ENCODE data around the gene CHID1. TPM values are rescaled to one million over a fixed set of nuclear protein-coding genes. Genes with fewer than 3 reads are reported as not detected.

The CHID1 gene
- total RNA-seq, 4 donors from 2014 or later = 75.0 to 144 (median 93.8) TPM

DNA sequence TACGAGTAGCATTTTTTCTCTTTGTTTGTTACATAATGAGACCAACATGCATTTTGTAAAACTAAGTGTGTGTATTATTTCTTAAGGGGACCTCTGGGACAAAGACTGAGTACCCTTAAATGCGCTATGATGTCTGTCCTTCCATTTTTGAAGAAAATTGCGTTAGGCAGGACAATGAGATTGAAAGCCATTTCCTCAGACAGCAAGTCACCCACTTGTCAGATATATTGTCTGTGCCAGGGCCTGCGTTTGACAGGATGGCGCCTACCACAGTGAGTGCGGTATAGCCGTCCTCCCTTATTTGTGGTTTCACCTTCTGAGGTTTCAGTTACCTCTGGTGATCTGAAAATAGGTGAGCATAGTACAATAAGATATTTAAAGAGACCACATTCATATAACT is 17.3 kb upstream of the CHID1 start:
- intact Hi-C loops (cut with DNase I) = loop anchor here (10.0 kb wide), 1 partner anchor 57 kb away; no protein-coding TSS in a partner anchor
- Histone ChIP-seq H3K9me3 (no peaks in the 10 kb centered on the region), H3K4me3 (replicated peaks in 1 of 3) (no peak overlapping the region), H3K36me3 (no peaks in the 10 kb centered on the region), H3K4me1 (peaks cover 8 to 37% of the 10 kb centered on the region in 2 donors), H3K27me3 (no peaks in the 10 kb centered on the region), H3K27ac (no peak overlapping the region)
- DNase-seq = no peak
- 74 to 85% methylated on average over 7 of the region's 7 CpGs for WGBS, 2 donors
- TF ChIP-seq, protein P1, sequence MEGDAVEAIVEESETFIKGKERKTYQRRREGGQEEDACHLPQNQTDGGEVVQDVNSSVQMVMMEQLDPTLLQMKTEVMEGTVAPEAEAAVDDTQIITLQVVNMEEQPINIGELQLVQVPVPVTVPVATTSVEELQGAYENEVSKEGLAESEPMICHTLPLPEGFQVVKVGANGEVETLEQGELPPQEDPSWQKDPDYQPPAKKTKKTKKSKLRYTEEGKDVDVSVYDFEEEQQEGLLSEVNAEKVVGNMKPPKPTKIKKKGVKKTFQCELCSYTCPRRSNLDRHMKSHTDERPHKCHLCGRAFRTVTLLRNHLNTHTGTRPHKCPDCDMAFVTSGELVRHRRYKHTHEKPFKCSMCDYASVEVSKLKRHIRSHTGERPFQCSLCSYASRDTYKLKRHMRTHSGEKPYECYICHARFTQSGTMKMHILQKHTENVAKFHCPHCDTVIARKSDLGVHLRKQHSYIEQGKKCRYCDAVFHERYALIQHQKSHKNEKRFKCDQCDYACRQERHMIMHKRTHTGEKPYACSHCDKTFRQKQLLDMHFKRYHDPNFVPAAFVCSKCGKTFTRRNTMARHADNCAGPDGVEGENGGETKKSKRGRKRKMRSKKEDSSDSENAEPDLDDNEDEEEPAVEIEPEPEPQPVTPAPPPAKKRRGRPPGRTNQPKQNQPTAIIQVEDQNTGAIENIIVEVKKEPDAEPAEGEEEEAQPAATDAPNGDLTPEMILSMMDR (IDR thresholded peaks at IDR 0.05) = no peak
- no peak for TF ChIP-seq POLR2A (IDR thresholded peaks at IDR 0.05)

DNA sequence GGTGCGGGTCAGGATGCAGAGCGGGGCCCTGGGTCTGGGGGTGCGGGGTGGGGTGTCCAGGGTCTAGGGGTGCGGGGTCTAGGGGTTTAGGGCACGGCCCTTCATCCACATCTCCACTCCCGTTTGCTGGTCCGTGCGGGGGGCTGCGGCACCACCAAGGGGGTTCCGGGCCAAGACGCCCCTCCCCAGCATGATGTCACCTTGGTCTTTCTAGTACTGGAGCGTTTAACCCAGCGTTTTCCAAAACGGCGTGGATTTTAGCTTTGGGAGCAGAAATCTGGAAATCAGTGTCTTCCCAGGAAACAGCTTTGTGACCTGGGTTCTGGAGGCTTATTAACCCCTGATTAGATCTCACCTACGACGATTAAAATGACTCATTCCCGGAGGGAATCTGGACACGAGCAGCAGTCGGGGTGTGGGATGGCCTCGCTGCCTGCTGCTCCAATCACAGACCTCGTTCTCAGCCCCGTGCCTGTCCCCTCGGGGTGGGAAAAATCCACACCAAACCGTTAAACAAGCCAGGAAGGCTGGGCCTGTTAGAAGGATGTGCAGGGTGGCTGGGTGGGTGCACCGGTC is 15.8 kb upstream of the CHID1 start:
- 2 to 3% methylated on average over 8 to 23 of the region's 26 CpGs for WGBS, 2 donors
- H3K4me1 ChIP-seq = peaks cover 8 to 23% of the 10 kb centered on the region in 2 donors
- H3K4me3 ChIP-seq (replicated peaks in 1 of 3) = peak overlapping the region; percentile 34 to 84 (median 48)
- TF ChIP-seq POLR2A (IDR thresholded peaks at IDR 0.05) = no peak
- TF ChIP-seq, protein P1 (IDR thresholded peaks at IDR 0.05) = no peak
- no peaks in the 10 kb centered on the region for H3K27me3 ChIP-seq
- peak overlapping the region; percentile 72 to 89 (median 84) for H3K27ac ChIP-seq
- H3K36me3 ChIP-seq = no peaks in the 10 kb centered on the region
- H3K9me3 ChIP-seq = no peaks in the 10 kb centered on the region
- intact Hi-C loops (cut with DNase I) = loop anchor here (10.0 kb wide), 1 partner anchor 58 kb away; no protein-coding TSS in a partner anchor
- peak; percentile 30 to 37 for DNase-seq

DNA sequence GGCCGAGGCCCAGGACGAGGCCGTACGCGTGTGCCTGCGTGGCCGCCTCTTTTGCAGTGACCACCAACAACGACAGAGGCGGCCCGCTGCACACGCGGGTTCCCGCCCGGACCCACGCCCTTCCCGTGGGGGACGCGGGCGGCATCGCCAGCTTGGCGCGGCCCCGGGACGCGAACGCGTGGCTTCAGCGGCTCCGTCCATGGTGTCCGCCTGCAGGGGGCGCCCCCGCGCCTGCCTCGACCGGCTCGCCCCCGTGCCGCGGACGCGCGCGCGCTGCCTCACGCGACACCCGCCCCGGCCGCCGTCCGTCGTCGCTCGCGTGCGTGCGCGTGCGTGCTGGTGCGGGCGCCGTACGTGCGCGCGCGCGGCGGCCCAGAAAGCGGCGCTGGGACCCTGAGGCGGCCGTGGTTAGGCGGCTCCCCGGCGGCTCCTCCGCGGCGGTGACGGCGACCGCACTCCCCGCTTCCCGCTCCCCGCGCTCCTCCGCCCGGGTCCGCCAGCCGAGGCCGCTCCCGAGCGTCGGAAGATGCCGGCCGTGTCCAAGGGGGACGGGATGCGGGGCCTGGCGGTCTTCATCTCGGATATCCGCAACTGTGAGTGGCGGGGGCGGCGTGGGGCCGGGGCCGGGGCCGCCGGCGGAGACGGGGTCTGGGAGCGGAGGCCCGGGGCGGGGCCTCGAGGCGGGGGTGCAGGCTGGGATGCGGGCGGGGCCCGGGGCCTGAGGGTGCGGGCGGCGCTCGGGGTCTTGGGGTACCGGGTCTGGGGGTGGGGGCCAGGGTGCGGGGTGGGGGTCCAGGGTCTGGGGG is 15.1 kb upstream of the CHID1 start, which contains the start of gene AP2A2:
Gene AP2A2, plus strand, starts transcription at position 375 of the 806 bp plus-strand sequence. Its CDS starts 152 bp downstream, at position 527.
- Histone ChIP-seq H3K27ac (peak within 1 kb of the TSS; percentile 72 to 90 (median 89)), H3K36me3 (no peaks in the 10 kb centered on the region), H3K27me3 (no peaks in the 10 kb centered on the region), H3K4me3 (replicated peaks in 1 of 3) (peak within 1 kb of the TSS; percentile 48 to 84 (median 83)), H3K9me3 (no peaks in the 10 kb centered on the region), H3K4me1 (peaks cover 8 to 16% of the 10 kb centered on the region in 2 donors)
- TF ChIP-seq POLR2A (IDR thresholded peaks at IDR 0.05) = peak in 1 of 2 donors; percentile 78
- TF ChIP-seq, protein P1 (IDR thresholded peaks at IDR 0.05) = peak; percentile 24 to 98 (median 71)
- intact Hi-C loops (cut with DNase I) = loop anchor here (10.0 kb wide), 1 partner anchor 59 kb away; no protein-coding TSS in a partner anchor
- peak; percentile 88 for DNase-seq
- 18% methylated on average over 20 of the region's 124 CpGs; no CpG with 5 or more reads in 1 of the 2 donors for WGBS, 2 donors

DNA sequence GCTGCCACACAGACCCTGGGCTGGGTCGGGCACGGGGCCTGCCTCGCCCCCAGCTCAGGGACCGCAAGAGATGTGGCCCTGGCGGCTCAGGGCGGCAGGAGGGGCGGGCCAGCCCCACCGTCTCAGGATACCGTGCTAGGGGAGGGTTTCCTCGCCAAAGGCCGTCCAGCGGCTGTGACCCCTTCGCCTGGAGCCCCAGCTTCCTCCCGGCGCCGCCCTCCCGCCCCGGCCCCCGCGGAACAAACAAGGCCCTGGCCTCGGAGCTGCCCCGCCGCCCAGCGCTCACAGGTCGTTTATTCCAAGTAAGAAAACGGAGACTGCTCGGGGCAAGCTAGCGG is 14.5 kb upstream of the CHID1 start:
- no peaks in the 10 kb centered on the region for H3K9me3 ChIP-seq
- peak overlapping the region in 1 of 3 donors; percentile 84 for H3K4me3 ChIP-seq (replicated peaks in 1 of 3)
- no peaks in the 10 kb centered on the region for H3K27me3 ChIP-seq
- DNase-seq = peak; percentile 25 to 28
- H3K4me1 ChIP-seq = peaks cover 8 to 14% of the 10 kb centered on the region in 2 donors
- peak overlapping the region; percentile 53 to 90 (median 73) for H3K27ac ChIP-seq
- WGBS, 2 donors = 66 to 67% methylated on average over 19 to 22 of the region's 28 CpGs
- H3K36me3 ChIP-seq = no peaks in the 10 kb centered on the region
- intact Hi-C loops (cut with DNase I) = loop anchor here (10.0 kb wide), 1 partner anchor 60 kb away; no protein-coding TSS in a partner anchor
- TF ChIP-seq, protein P1 (IDR thresholded peaks at IDR 0.05) = no peak
- TF ChIP-seq POLR2A (IDR thresholded peaks at IDR 0.05) = no peak
